BLaER1 treated with 17β-estradiol and CSF1 and Interleukin-3, amounts not matched to agents 10 nM and 100 nM (cell line): ENCODE data around the gene CCDC97.

Experiments
- H3K27ac ChIP-seq, 11 experiments: shearing (Covaris generic); formaldehyde crosslinking; 2 replicates each; pipeline ENCODE4 v1.8.1; 2022
- H3K27me3 ChIP-seq, 11 experiments: shearing (Covaris generic); formaldehyde crosslinking; 2 replicates each; pipeline ENCODE4 v1.8.1; 2022
- H3K36me3 ChIP-seq, 11 experiments: shearing (Covaris generic); formaldehyde crosslinking; 2 replicates each; pipeline ENCODE4 v1.8.1; 2022
- H3K4me1 ChIP-seq, 10 experiments: shearing (Covaris generic); formaldehyde crosslinking; 2 replicates each; pipeline ENCODE4 v1.8.1; 2022
- H3K4me2 ChIP-seq, 11 experiments: shearing (Covaris generic); formaldehyde crosslinking; 2 replicates each; pipeline ENCODE4 v1.8.1; 2022
- H3K4me3 ChIP-seq, 10 experiments: shearing (Covaris generic); formaldehyde crosslinking; 2 replicates each; pipeline ENCODE4 v1.8.1; 2022
- H3K9ac ChIP-seq, 11 experiments: shearing (Covaris generic); formaldehyde crosslinking; 2 replicates each; pipeline ENCODE4 v1.8.1; 2022
- H3K9me3 ChIP-seq, 11 experiments: shearing (Covaris generic); formaldehyde crosslinking; replicated peaks in 1 of 11; 2 replicates each; pipeline ENCODE4 v1.8.1; 2022
- H4K20me1 ChIP-seq, 11 experiments: shearing (Covaris generic); formaldehyde crosslinking; 2 replicates each; pipeline ENCODE4 v1.8.1; 2022
- Cebpa-rat ChIP-seq, 11 experiments: shearing (Covaris generic); IDR thresholded peaks; 2 replicates each; pipeline ENCODE4 v1.8.1; 2022

CCDC97 gene

DNA sequence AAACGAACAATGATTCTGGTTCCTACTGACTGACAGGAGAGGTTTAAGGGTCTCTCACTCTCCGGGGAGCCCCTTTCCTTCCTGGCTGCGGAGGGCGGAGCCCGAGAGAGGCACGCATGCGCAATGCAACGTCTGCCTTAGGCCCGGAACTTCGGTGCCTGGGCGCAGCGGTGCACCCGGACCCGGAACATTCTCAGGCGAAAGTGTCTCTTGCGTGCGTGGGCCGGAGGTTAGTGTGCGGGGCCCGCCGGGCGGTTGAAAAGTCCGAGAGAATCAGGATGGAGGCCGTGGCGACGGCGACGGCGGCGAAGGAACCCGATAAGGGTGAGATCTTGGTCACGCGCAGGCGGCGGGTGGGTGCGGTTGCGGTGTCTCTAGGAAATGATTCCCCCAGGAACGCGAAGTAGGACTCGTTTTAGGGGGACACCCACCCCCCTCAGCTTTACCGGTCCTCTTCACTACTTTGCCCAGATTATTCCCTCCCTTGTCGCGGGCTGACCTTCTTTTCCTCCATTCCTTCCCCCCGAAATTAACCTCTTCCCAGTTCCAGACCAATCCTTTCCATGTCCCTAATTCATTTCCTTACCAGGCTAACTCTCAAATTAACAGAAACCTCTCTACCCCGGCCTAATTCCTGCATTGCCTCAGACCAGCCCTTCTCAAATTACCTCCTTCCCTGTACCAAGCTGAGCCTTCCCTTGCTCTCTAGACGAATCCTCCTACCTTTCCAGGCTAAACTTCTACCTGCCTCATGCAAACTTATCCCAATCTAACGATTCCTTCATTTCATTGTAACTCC is at the start of gene CCDC97:
TSS of gene CCDC97 (plus strand) at position 140 of the 799 bp plus-strand sequence. CDS start at position 279, 139 bp downstream.
- H4K20me1 ChIP-seq = peaks cover 13 to 83% (median 61%) of the 10 kb centered on the region in 11 experiments; a peak in 21 of 22 replicates
- H3K36me3 ChIP-seq = peaks cover 45 to 73% (median 56%) of the 10 kb centered on the region in 11 experiments
- peak within 1 kb of the TSS; percentile 87 to 97 (median 93) for H3K9ac ChIP-seq

DNA sequence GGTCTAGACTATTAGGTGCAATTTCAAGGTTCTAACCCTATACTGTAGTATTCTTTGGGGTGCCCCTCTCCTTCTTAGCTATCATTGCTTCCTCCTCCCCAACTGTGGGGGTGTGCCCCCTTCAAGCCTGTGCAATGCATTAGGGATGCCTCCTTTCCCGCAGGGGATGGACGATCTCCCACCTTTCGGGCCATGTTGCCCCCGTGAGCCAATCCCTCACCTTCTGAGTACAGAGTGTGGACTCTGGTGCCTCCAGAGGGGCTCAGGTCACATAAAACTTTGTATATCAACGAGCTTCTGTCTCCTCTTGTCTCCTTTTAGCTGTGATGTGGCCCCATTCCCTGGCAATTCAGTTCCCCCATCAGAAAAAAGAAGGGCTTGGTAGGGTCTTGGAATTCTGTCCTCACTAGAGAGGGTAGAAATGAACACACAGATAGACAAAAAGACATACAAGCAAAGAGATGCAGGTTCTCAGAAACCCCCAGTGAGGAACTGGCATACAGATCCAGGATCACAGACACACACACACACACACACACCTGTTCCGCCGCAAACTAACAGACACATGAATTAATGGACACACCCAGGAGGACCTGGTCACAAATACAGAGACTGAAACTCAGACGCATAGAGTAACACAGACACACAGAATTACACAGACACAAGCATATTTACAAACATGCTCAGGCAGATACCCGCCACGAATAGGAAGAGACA is 48.3 kb upstream of the CCDC97 start:
- TF ChIP-seq Cebpa-rat (IDR thresholded peaks at IDR 0.05) = no peak

More for the DNA sequence above, at the start of gene CCDC97:
- H3K27ac ChIP-seq = peak within 1 kb of the TSS; percentile 86 to 97 (median 95)
- H3K4me2 ChIP-seq = peak within 1 kb of the TSS; percentile 87 to 98 (median 94)
- peak within 1 kb of the TSS; percentile 68 to 83 (median 72) for H3K4me3 ChIP-seq
- no peak for TF ChIP-seq Cebpa-rat (IDR thresholded peaks at IDR 0.05)
- H3K9me3 ChIP-seq = no peaks in the 10 kb centered on the region
- H3K27me3 ChIP-seq = no peaks in the 10 kb centered on the region
- peaks cover 72 to 82% (median 76%) of the 10 kb centered on the region in 10 experiments for H3K4me1 ChIP-seq

DNA sequence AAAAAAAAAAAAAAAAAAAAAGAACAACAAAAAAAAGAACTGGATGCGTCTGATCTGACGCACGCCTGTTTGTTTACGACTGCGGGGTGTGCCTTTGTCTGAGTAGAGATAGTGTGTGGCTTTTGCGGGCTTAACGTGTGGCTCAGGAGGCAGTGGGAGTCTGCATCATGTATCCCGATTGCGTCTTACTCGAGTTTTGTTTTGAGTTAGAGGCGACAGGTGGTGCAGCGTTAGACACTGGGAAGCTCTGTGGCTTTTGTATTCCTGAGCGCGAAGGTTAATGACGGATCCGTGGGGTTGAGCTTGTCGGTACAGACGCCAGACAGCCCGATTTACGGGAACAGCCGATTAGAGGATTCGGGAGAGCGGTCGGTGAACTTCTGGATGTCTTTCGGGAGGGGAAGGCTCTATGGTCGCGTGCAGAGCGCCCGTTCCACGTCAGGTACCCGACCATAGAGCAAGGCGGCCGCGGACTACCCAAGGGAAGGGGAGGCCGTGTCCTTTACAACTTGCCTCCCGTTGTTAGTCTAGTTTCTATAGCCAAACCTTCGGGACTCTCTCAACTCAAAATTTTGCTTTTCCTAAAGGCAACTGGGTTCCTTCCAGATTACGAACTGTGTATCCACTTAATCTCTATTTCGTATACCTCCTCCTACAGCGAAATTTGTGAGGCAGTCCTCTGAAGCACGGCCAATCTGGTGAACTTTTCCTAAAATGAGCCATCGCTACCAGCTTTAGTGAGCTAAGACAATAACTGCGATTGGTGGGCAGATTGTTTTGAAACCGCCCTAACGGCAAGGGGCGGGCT is 46.7 kb upstream of the CCDC97 start:
- H3K4me2 ChIP-seq = peak overlapping the region; percentile 84 to 98 (median 96)
- peak overlapping the region; percentile 89 to 98 (median 96) for H3K27ac ChIP-seq
- peaks cover 6 to 25% (median 20%) of the 10 kb centered on the region in 11 experiments for H3K36me3 ChIP-seq

More for the DNA sequence above, 48.3 kb upstream of the CCDC97 start:
- Histone ChIP-seq H3K36me3 (peaks cover 0 to 8% (median 4%) of the 10 kb centered on the region in 11 experiments; a peak in 7 of 22 replicates), H3K4me1 (peaks cover 17 to 22% (median 20%) of the 10 kb centered on the region in 10 experiments), H3K27ac (peak overlapping the region in 10 of 11 experiments; percentile 19 to 97 (median 72); a peak in 14 of 22 replicates), H3K9ac (peak overlapping the region; percentile 80 to 98 (median 91)), H3K27me3 (no peaks in the 10 kb centered on the region), H3K9me3 (no peaks in the 10 kb centered on the region), H3K4me2 (peak overlapping the region; percentile 86 to 98 (median 96)), H4K20me1 (peaks cover 4 to 14% (median 8%) of the 10 kb centered on the region in 11 experiments; a peak in 20 of 22 replicates), H3K4me3 (peak overlapping the region; percentile 67 to 83 (median 75))

DNA sequence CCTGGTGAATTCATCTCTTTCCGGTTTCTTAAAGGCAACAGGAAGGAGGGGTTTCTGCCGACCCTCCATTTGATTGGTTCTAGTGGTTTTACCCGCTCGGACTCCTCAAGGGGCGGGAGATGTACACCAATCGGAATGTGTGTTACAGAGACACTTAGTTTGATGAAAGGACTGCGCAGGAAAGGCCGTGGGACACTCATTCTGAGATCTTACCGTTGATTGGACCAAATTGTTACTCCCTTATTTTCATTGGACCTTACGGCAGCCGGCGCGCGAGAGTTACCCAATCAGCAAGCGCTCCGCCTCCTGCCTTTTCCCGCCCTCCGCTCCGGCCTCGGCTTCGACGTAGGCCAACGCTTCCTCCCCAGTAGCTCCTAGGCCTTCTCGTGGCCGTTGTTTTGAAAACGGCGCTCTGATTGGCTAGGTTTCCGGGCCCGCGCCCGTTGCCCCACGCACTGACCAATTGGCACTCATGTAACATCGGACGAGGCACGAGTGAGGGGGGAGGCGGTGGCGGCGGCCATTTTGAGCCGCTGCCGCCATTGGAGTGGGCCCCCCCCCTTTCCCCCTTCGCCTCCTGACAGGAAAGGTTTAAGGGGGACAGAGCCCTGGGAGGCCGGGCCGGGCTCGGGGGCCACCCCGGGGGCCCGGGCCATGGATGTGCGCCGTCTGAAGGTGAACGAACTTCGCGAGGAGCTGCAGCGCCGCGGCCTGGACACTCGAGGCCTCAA is 46.0 kb upstream of the CCDC97 start, which contains the start of gene HNRNPUL1:
TSS of gene HNRNPUL1 (plus strand) at position 523 of the 731 bp plus-strand sequence. CDS start at position 655, 132 bp downstream.
- Histone ChIP-seq H3K4me3 (peak within 1 kb of the TSS; percentile 88 to 99 (median 98)), H4K20me1 (peaks cover 21 to 38% (median 31%) of the 10 kb centered on the region in 11 experiments; a peak in 20 of 22 replicates), H3K27ac (peak within 1 kb of the TSS; percentile 97 to 100 (median 100)), H3K9ac (peak within 1 kb of the TSS; percentile 96 to 100 (median 100)), H3K36me3 (peaks cover 14 to 32% (median 28%) of the 10 kb centered on the region in 11 experiments), H3K27me3 (no peaks in the 10 kb centered on the region), H3K4me1 (peaks cover 30 to 37% (median 33%) of the 10 kb centered on the region in 10 experiments), H3K9me3 (no peaks in the 10 kb centered on the region), H3K4me2 (peak within 1 kb of the TSS; percentile 93 to 99 (median 96))
- TF ChIP-seq Cebpa-rat (IDR thresholded peaks at IDR 0.05) = no peak

More for the DNA sequence above, 46.7 kb upstream of the CCDC97 start:
- Histone ChIP-seq H3K27me3 (no peaks in the 10 kb centered on the region), H3K4me3 (peak overlapping the region; percentile 67 to 83 (median 75)), H4K20me1 (peaks cover 20 to 31% (median 24%) of the 10 kb centered on the region in 11 experiments; a peak in 20 of 22 replicates), H3K9ac (peak overlapping the region; percentile 85 to 98 (median 92)), H3K4me1 (peaks cover 30 to 37% (median 33%) of the 10 kb centered on the region in 10 experiments), H3K9me3 (no peaks in the 10 kb centered on the region)
- TF ChIP-seq Cebpa-rat (IDR thresholded peaks at IDR 0.05) = 0 out of 22 replicates have a peak, but pooled peaks of 1 of the 11 experiments have one; percentile 12

DNA sequence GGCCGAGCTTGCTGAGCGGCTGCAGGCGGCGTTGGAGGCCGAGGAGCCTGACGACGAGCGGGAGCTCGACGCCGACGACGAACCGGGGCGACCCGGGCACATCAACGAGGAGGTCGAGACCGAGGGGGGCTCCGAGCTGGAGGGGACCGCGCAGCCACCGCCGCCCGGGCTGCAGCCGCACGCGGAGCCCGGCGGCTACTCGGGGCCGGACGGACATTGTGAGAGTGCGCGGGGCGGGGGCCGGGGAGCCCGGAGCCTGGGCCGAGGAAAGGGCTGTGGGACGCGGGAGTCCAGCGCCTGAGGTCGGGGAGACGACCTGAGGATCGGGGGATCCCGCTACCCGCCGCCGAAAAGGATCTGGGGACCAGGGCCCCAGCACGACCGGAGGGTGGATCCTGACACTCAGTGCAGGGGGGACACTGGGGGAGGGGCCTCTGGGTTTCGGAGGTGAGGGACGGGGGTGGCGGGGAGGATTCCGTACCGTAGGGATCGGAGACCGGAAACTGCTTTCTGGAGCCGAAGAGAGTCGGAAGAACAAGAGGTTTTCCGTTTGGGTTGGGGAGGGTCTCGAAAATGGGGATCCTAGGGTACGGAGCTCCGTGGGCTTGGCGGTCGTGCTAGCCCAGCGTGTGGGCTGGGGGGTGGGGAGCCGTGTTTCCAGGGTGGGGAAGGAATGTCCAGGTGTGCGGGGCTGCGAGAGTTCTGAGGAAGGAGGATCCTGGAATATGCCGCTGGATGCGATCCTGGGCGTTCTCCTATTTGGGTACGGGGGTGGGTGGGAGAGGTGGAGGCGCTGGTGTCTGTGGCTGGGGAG is 45.2 kb upstream of the CCDC97 start:
- Histone ChIP-seq H3K27ac (peak overlapping the region; percentile 96 to 100 (median 100)), H3K4me2 (peak overlapping the region; percentile 84 to 99 (median 95)), H3K9me3 (no peaks in the 10 kb centered on the region), H3K4me1 (peaks cover 30 to 37% (median 33%) of the 10 kb centered on the region in 10 experiments), H3K9ac (peak overlapping the region; percentile 96 to 100 (median 100)), H3K4me3 (peak overlapping the region; percentile 88 to 99 (median 98)), H4K20me1 (peaks cover 21 to 46% (median 38%) of the 10 kb centered on the region in 11 experiments; a peak in 20 of 22 replicates), H3K36me3 (peaks cover 22 to 40% (median 35%) of the 10 kb centered on the region in 11 experiments), H3K27me3 (no peaks in the 10 kb centered on the region)
- no peak for TF ChIP-seq Cebpa-rat (IDR thresholded peaks at IDR 0.05)

DNA sequence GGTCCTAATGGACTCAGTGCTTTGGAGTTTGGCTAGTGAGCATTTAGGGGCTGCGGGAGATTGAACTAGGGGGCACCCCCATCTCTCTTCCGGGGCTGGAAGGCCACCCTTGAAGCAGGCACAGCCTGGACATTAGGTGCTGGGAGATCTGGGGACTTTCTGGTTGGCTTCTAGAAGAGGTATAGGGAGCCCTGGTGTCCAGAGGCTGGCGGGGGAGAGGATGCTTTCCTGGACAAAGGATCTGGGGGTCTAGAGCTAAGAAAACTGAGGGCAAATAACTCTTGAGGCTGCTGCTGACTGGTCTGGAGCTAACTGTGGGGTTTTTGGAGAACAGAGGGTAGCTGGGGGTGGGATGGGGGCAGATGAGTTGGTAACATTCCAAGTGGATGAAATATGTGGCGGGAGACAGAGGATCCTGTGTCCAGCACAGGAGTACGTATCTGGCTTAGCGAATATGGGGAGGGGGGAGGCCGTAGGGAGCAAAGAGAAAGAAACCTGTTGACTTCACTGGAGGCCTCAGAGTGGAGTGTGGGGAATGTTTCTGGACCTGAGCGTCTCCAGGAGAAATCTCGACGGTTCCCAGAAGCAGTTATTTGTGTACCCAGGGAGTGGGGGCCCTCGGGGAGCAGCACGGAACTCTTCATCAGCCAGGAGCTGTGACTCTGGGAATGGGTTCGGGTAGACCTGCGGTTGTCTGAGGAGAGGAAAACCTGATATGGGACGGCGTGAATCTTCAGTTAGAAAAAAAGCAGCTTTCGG is 44.4 kb upstream of the CCDC97 start:
- Histone ChIP-seq H3K4me2 (peak overlapping the region; percentile 84 to 99 (median 95)), H3K9me3 (no peaks in the 10 kb centered on the region), H3K9ac (peak overlapping the region; percentile 96 to 100 (median 100)), H3K4me3 (peak overlapping the region; percentile 88 to 99 (median 98)), H4K20me1 (peaks cover 24 to 53% (median 45%) of the 10 kb centered on the region in 11 experiments; a peak in 21 of 22 replicates), H3K36me3 (peaks cover 29 to 48% (median 43%) of the 10 kb centered on the region in 11 experiments), H3K4me1 (peaks cover 30 to 41% (median 33%) of the 10 kb centered on the region in 10 experiments), H3K27me3 (no peaks in the 10 kb centered on the region), H3K27ac (peak overlapping the region; percentile 96 to 100 (median 100))
- TF ChIP-seq Cebpa-rat (IDR thresholded peaks at IDR 0.05) = no peak
